Testis (tissue), 3 donors: ENCODE results near the gene RPA3. TPM values are rescaled to one million over a fixed set of nuclear protein-coding genes. Genes with fewer than 3 reads are reported as not detected.

ENCODE experiments used
- DNase-seq: peaks from one replicate; pipeline ENCODE4 v3.0.0-alpha.2; 2019
- H3K27ac ChIP-seq, 2 donors: fragments of 200-600 bp; sonication (generic); one replicate each; pipeline ENCODE4 v1.5.1; 2019
- H3K27me3 ChIP-seq: fragments of 200-600 bp; sonication (generic); one replicate; pipeline ENCODE4 v1.5.1; 2019
- H3K36me3 ChIP-seq: fragments of 200-600 bp; sonication (generic); one replicate; pipeline ENCODE4 v1.5.1; 2017; ENCODE audit warnings: low read depth; ENCODE audit errors: missing control alignments
- H3K4me1 ChIP-seq: fragments of 200-600 bp; sonication (generic); one replicate; pipeline ENCODE4 v1.5.1; 2019
- H3K4me3 ChIP-seq, 2 donors: fragments of 200-600 bp; sonication (generic); one replicate each; pipeline ENCODE4 v1.5.1; 2017 to 2019
- H3K9me3 ChIP-seq: fragments of 200-600 bp; sonication (generic); one replicate; pipeline ENCODE4 v1.5.1; 2017
- POLR2A ChIP-seq: fragments of 450-650 bp; IDR thresholded peaks from one replicate; pipeline ENCODE4 v1.6.1; 2017; ENCODE audit warnings: antibody characterized with exemption, mild to moderate bottlenecking, moderate library complexity
- WGBS, 2 donors: methylation state at CpG; one replicate each; pipeline ENCODE4 v1.1.5; 2018; 5-methylcytosine and 5-hydroxymethylcytosine counted together
- intact Hi-C: fragments of 100-400 bp; cut with DNase I; formaldehyde crosslinking; loops from one replicate; pipeline ENCODE4 v1.15.1; 2023; ENCODE audit warnings: low total_unique reads
- polyA plus RNA-seq: library from polyadenylated mRNA; stranded (reverse); fragments of 350-450 nt; fragmentation: Illumina TruSeq; extraction: RNeasy Lipid Tissue Mini Kit (QIAGEN cat#74804); gene quantifications from one replicate; pipeline ENCODE4 v1.2.3, GENCODE V29; 2014; ENCODE audit warnings: low read depth, low replicate concordance; ENCODE audit not compliant: insufficient read depth
- total RNA-seq, 2 donors: library from RNA; depleted of rRNA; stranded (reverse); fragments of >200 nt; gene quantifications; one replicate each; pipeline ENCODE4 v1.2.3, GENCODE V29; 2016
- TF ChIP-seq, protein P1 (sequence below), 3 experiments: fragments of 450-650 bp in 2 of 3; fragments of 200-600 bp in 1 of 3; sonication (generic) in 1 of 3; IDR thresholded peaks; one replicate each; pipeline ENCODE4 v1.5.1; 2016 to 2019; ENCODE audit warnings: antibody characterized with exemption in 3 of 3, mild to moderate bottlenecking in 2 of 3, moderate library complexity in 1 of 3

Gene RPA3
- total and polyA plus RNA-seq, 3 donors from 2014 or later = 25.8 to 48.7 (median 40.6) TPM

DNA sequence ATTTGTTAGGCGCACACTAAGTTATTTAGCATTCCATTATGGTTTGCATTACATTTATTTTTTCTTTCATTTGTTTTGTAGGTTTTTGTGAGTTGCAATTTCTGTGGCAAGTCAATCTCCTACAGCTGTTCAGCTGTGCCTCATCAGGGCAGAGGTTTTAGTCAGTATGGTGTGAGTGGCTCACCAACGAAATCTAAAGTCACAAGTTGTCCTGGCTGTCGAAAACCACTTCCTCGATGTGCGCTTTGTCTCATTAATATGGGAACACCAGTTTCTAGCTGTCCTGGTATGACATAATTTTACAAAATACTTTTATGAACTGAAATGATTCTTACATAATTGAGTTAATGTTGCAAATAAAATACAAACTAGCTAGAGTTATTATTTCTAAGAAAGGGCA is 122.2 kb downstream of the RPA3 start:
- H3K4me3 ChIP-seq = no peak overlapping the region
- H3K27ac ChIP-seq = no peak overlapping the region
- H3K27me3 ChIP-seq = no peaks in the 10 kb centered on the region
- DNase-seq = no peak
- WGBS, 2 donors = 72 to 80% methylated on average over 5 of the region's 5 CpGs
- H3K9me3 ChIP-seq = no peaks in the 10 kb centered on the region
- no peak for TF ChIP-seq POLR2A
- H3K36me3 ChIP-seq = no peaks in the 10 kb centered on the region
- no peaks in the 10 kb centered on the region for H3K4me1 ChIP-seq
- intact Hi-C loops = no loop called here

- Histone ChIP-seq H3K4me3 (no peak overlapping the region), H3K27me3 (no peaks in the 10 kb centered on the region), H3K9me3 (no peaks in the 10 kb centered on the region), H3K27ac (no peak overlapping the region), H3K4me1 (no peaks in the 10 kb centered on the region), H3K36me3 (no peaks in the 10 kb centered on the region)
- no peak for TF ChIP-seq POLR2A
- TF ChIP-seq, protein P1, sequence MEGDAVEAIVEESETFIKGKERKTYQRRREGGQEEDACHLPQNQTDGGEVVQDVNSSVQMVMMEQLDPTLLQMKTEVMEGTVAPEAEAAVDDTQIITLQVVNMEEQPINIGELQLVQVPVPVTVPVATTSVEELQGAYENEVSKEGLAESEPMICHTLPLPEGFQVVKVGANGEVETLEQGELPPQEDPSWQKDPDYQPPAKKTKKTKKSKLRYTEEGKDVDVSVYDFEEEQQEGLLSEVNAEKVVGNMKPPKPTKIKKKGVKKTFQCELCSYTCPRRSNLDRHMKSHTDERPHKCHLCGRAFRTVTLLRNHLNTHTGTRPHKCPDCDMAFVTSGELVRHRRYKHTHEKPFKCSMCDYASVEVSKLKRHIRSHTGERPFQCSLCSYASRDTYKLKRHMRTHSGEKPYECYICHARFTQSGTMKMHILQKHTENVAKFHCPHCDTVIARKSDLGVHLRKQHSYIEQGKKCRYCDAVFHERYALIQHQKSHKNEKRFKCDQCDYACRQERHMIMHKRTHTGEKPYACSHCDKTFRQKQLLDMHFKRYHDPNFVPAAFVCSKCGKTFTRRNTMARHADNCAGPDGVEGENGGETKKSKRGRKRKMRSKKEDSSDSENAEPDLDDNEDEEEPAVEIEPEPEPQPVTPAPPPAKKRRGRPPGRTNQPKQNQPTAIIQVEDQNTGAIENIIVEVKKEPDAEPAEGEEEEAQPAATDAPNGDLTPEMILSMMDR (IDR thresholded peaks at IDR 0.05) = peak in 2 of 3 experiments; percentile 27 to 34
- no peak for DNase-seq
- intact Hi-C loops = no loop called here
- 64 to 69% methylated on average over 1 of the region's 1 CpG for WGBS, 2 donors
Measured at GRCh38 chr7:7595451-7595850, 123.0 kb downstream of the RPA3 start.

Other genes starting within 250 kb of the RPA3 start
- gene COL28A1, start 182.7 kb downstream of the RPA3 start, total RNA-seq = 1 to 10 TPM; 8.7 to 9.2 TPM
- 4.0 TPM for gene COL28A1, start 182.7 kb downstream of the RPA3 start, polyA plus RNA-seq
- gene MIOS, start 151.7 kb downstream of the RPA3 start, total RNA-seq = 10 to 100 TPM; 51.3 to 66.0 TPM
- gene MIOS, start 151.7 kb downstream of the RPA3 start, polyA plus RNA-seq = 35.9 TPM
- 10 to 100 TPM; 11.1 to 17.3 TPM for gene UMAD1, start 77.9 kb downstream of the RPA3 start, total RNA-seq
- 12.6 TPM for gene UMAD1, start 77.9 kb downstream of the RPA3 start, polyA plus RNA-seq